Thyroid gland (tissue), 4 donors: ENCODE measurements around the gene KCNMB4. TPM values are rescaled to one million over a fixed set of nuclear protein-coding genes. Genes with fewer than 3 reads are reported as not detected.

Experiments used
- DNase-seq, 2 donors: peaks; one replicate each; pipeline ENCODE4 v3.0.0-alpha.2; 2019
- H3K27ac ChIP-seq, 3 donors: fragments of 200-600 bp; sonication (generic); 1 replicate in 2 of 3; 2 replicates in 1 of 3; pipeline ENCODE4 v1.5.1; 2016 to 2019; ENCODE audit warnings: mild to moderate bottlenecking in 1 of 3, moderate library complexity in 1 of 3
- H3K27me3 ChIP-seq: fragments of 200-600 bp; sonication (generic); one replicate; pipeline ENCODE4 v1.5.1; 2019
- H3K36me3 ChIP-seq, 2 donors: fragments of 200-600 bp; sonication (generic); one replicate each; pipeline ENCODE4 v1.5.1; 2016 to 2019
- H3K4me1 ChIP-seq, 2 donors: fragments of 200-600 bp; sonication (generic); one replicate each; pipeline ENCODE4 v1.5.1; 2017 to 2019
- H3K4me3 ChIP-seq, 3 donors: fragments of 200-600 bp; sonication (generic); replicated peaks in 1 of 3; 1 replicate in 2 of 3; 2 replicates in 1 of 3; pipeline ENCODE4 v1.5.1; 2016; ENCODE audit warnings: mild to moderate bottlenecking in 1 of 3
- H3K9me3 ChIP-seq: fragments of 200-600 bp; sonication (generic); one replicate; pipeline ENCODE4 v1.5.1; 2017
- POLR2A ChIP-seq, 2 donors: fragments of 450-650 bp; IDR thresholded peaks; one replicate each; pipeline ENCODE4 v1.6.1; 2017; ENCODE audit warnings: antibody characterized with exemption in 2 of 2, mild to moderate bottlenecking in 2 of 2, moderate library complexity in 1 of 2
- WGBS, 2 donors: methylation state at CpG; one replicate each; pipeline ENCODE4 v1.1.5; 2017; 5-methylcytosine and 5-hydroxymethylcytosine counted together
- intact Hi-C: fragments of 100-400 bp; cut with DNase I; formaldehyde crosslinking; loops from one replicate; pipeline ENCODE4 v1.15.1; 2023
- total RNA-seq, 4 donors: library from RNA; depleted of rRNA; stranded (reverse); fragments of >200 nt; gene quantifications; one replicate each; pipeline ENCODE4 v1.2.3, GENCODE V29; 2016
- TF ChIP-seq, protein P1 (sequence below), 6 experiments: fragments of 200-600 bp in 3 of 6; fragments of 450-650 bp in 3 of 6; sonication (generic) in 3 of 6; IDR thresholded peaks; one replicate each; pipeline ENCODE4 v1.5.1; 2016 to 2019; ENCODE audit warnings: antibody characterized with exemption in 6 of 6, mild to moderate bottlenecking in 2 of 6, inconsistent platforms in 1 of 6, moderate library complexity in 1 of 6

Gene KCNMB4
- total RNA-seq, 4 donors from 2014 or later, result 2.1 to 5.1 (median 3.8) TPM

DNA sequence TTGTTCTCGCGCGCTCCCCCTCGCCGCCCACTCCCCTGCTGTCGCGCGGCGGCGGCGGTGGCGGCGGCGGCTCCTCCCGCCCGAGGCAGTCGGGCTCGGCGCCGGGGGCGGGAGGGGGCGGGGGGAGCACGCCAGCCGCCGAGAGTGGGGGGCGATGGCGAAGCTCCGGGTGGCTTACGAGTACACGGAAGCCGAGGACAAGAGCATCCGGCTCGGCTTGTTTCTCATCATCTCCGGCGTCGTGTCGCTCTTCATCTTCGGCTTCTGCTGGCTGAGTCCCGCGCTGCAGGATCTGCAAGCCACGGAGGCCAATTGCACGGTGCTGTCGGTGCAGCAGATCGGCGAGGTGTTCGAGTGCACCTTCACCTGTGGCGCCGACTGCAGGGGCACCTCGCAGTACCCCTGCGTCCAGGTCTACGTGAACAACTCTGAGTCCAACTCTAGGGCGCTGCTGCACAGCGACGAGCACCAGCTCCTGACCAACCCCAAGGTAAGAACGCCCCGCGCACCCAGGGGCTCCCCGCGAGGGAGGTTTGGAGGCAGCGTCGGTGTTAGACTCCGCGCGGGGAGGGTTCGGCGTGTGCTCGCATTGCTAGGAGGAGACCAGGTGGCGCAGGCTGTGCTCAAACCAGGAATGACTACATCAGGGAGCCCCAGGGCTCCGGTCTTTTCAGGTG, 629 bp downstream of the KCNMB4 start:
- peak in 1 of 2 donors; percentile 36 for TF ChIP-seq POLR2A (IDR thresholded peaks at IDR 0.05)
- TF ChIP-seq, protein P1, sequence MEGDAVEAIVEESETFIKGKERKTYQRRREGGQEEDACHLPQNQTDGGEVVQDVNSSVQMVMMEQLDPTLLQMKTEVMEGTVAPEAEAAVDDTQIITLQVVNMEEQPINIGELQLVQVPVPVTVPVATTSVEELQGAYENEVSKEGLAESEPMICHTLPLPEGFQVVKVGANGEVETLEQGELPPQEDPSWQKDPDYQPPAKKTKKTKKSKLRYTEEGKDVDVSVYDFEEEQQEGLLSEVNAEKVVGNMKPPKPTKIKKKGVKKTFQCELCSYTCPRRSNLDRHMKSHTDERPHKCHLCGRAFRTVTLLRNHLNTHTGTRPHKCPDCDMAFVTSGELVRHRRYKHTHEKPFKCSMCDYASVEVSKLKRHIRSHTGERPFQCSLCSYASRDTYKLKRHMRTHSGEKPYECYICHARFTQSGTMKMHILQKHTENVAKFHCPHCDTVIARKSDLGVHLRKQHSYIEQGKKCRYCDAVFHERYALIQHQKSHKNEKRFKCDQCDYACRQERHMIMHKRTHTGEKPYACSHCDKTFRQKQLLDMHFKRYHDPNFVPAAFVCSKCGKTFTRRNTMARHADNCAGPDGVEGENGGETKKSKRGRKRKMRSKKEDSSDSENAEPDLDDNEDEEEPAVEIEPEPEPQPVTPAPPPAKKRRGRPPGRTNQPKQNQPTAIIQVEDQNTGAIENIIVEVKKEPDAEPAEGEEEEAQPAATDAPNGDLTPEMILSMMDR (IDR thresholded peaks at IDR 0.05), result no peak
- Histone ChIP-seq H3K27me3 (no peaks in the 10 kb centered on the region), H3K4me1 (peaks cover 7 to 14% of the 10 kb centered on the region in 2 donors), H3K36me3 (no peaks in the 10 kb centered on the region), H3K4me3 (peak overlapping the region; percentile 29 to 68 (median 58)), H3K9me3 (no peaks in the 10 kb centered on the region), H3K27ac (peak overlapping the region in 2 of 3 donors; percentile 55 to 75)
- 0 to 1% methylated on average over 2 to 14 of the region's 69 CpGs for WGBS, 2 donors
- peak; percentile 46 to 51 for DNase-seq
- intact Hi-C loops, result loop anchor here (5.0 to 10.0 kb wide), 2 partner anchors 124 to 462 kb away; partner anchors contain the start of gene CNOT2

DNA sequence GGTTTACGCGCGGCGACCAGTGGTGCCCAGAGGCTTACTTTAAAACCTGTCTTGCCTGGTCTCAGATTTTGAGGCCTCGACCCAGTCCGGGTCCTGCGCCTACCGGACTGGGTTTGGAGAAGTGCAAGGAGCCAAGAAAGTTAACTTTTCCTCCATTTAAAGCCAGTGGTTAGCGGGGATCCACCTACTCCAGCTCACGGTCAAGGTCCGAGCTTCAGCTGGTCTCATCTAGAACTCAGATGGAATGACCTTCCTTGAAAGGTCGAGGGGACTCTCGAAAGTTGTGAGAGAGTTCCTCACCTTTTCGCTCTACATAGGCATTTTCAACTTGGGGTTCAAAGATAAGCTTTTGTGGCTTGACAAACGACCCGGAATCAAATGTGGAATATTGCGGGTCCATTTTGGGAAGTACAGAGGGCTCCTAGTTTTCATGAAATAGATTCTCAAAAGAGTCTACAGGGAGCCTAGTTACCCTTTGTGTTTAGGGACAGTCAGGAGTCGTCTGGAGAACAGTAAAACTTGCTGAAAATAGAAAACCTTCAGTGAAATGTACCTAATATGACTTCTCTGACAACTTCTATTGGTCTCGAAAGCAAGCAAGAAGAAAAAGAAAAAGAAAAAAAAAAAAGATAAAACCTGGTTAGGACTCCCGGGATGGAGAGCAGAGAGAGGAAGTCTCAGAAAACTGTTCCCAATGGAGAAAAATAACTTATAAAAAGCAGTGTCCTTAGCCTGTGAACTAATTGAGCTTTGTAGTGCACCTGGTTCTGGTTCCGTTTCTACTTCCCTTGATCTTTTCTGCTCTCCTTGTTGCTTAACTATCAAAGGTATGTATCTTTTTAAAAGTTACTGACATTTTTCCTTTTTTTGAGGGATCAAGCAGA, 1.4 kb downstream of the KCNMB4 start:
- H3K4me1 ChIP-seq, result peaks cover 7 to 14% of the 10 kb centered on the region in 2 donors
- no peaks in the 10 kb centered on the region for H3K9me3 ChIP-seq
- TF ChIP-seq POLR2A (IDR thresholded peaks at IDR 0.05), result no peak
- TF ChIP-seq, protein P1 (IDR thresholded peaks at IDR 0.05), result no peak
- DNase-seq, result no peak
- no peaks in the 10 kb centered on the region for H3K27me3 ChIP-seq
- WGBS, 2 donors, result 15 to 17% methylated on average over 17 to 19 of the region's 21 CpGs
- peak overlapping the region; percentile 29 to 68 (median 58) for H3K4me3 ChIP-seq
- H3K36me3 ChIP-seq, result no peaks in the 10 kb centered on the region
- intact Hi-C loops, result loop anchor here (5.0 to 10.0 kb wide), 2 partner anchors 125 to 463 kb away; partner anchors contain the start of gene CNOT2
- H3K27ac ChIP-seq, result peak overlapping the region in 2 of 3 donors; percentile 55 to 75

DNA sequence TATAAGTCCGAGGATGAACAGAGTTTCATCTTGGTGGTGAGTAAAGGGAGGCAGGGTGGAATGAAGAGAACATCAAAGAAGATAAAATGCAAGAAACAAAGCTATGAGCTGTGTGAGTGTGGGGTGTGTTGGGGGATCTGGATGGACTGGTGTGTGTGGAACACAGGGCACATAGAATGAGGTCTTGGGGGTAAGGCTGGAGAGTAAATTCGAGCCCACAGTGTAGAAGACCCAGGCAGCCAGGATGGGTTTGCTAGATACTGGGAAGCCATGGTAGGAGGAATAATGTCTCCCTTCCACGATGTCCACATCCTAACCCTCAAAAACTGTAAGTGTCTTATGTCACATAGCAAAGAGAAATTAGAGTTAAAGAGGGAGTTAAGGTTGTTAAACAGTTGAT, 6.8 kb downstream of the KCNMB4 start:
- TF ChIP-seq, protein P1 (IDR thresholded peaks at IDR 0.05), result no peak
- TF ChIP-seq POLR2A (IDR thresholded peaks at IDR 0.05), result no peak
- intact Hi-C loops, result no loop called here
- Histone ChIP-seq H3K27ac (no peak overlapping the region), H3K27me3 (no peaks in the 10 kb centered on the region), H3K4me1 (peaks cover 0 to 1% of the 10 kb centered on the region in 2 donors), H3K9me3 (no peaks in the 10 kb centered on the region), H3K4me3 (no peak overlapping the region), H3K36me3 (no peaks in the 10 kb centered on the region)
- 90 to 94% methylated on average over 3 of the region's 3 CpGs for WGBS, 2 donors
- DNase-seq, result no peak

DNA sequence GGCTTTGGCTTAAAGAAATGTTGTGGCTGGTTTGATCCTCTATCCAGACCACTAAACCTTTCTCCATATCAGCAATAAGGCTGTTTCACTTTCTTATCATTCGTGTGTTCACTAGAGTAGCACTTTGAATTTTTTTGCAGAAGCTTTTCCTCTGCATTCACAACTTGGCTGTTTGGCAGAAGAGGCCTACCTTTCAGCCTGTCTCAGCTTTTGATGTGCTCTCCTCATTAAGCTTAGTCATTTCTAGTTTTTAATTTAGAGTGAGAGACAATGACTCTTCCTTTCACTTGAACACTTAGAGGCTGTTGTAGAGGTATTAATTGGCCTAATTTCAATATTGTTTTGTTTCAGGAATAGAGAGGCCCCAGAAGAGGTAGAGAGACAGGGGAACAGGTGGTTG, 13.8 kb downstream of the KCNMB4 start:
- no peaks in the 10 kb centered on the region for H3K36me3 ChIP-seq
- 88 to 90% methylated on average over 1 of the region's 1 CpG for WGBS, 2 donors
- TF ChIP-seq POLR2A (IDR thresholded peaks at IDR 0.05), result no peak
- TF ChIP-seq, protein P1 (IDR thresholded peaks at IDR 0.05), result no peak
- intact Hi-C loops, result no loop called here
- H3K4me3 ChIP-seq, result no peak overlapping the region
- H3K4me1 ChIP-seq, result no peaks in the 10 kb centered on the region
- no peaks in the 10 kb centered on the region for H3K9me3 ChIP-seq
- no peak for DNase-seq
- H3K27me3 ChIP-seq, result no peaks in the 10 kb centered on the region
- no peak overlapping the region for H3K27ac ChIP-seq
